ENCODE results near the gene DUSP12.

Gene DUSP12

GRCh38 chr1:161709373-161709772, 40.2 kb upstream of the DUSP12 start:
- Histone ChIP-seq H3K27ac (no peak overlapping the region), H3K4me3 (no peak overlapping the region)
- TF ChIP-seq CTCF (IDR thresholded peaks at IDR 0.05), result no peak
- DNase-seq (ENCODE audit: low spot score), result no peak

GRCh38 chr1:161710560-161710959, 39.0 kb upstream of the DUSP12 start:
- Histone ChIP-seq H3K27ac (no peak overlapping the region), H3K4me3 (no peak overlapping the region)
- no peak for TF ChIP-seq CTCF (IDR thresholded peaks at IDR 0.05)
- DNase-seq (ENCODE audit: low spot score), result no peak

- no peak for DNase-seq (ENCODE audit: low spot score)
- no peak overlapping the region for H3K4me3 ChIP-seq
- no peak for TF ChIP-seq CTCF (IDR thresholded peaks at IDR 0.05)
- no peak overlapping the region for H3K27ac ChIP-seq
Observed at GRCh38 chr1:161718559-161719324, 30.8 kb upstream of the DUSP12 start.

- no peak for DNase-seq (ENCODE audit: low spot score)
- no peak for TF ChIP-seq CTCF (IDR thresholded peaks at IDR 0.05)
Observed at GRCh38 chr1:161719325-161719611, 30.3 kb upstream of the DUSP12 start.

GRCh38 chr1:161720422-161720821, 29.2 kb upstream of the DUSP12 start:
- Histone ChIP-seq H3K27ac (no peak overlapping the region), H3K4me3 (no peak overlapping the region)
- TF ChIP-seq CTCF (IDR thresholded peaks at IDR 0.05), result no peak
- no peak for DNase-seq (ENCODE audit: low spot score)

More at GRCh38 chr1:161719325-161719611, 30.3 kb upstream of the DUSP12 start:
- no peak overlapping the region for H3K4me3 ChIP-seq
- H3K27ac ChIP-seq, result no peak overlapping the region

- H3K27ac ChIP-seq, result no peak within 1 kb of the TSS
- no peak for TF ChIP-seq CTCF (IDR thresholded peaks at IDR 0.05)
- H3K4me3 ChIP-seq, result no peak within 1 kb of the TSS
- no peak for DNase-seq (ENCODE audit: low spot score)
Observed at GRCh38 chr1:161720956-161721737, 28.4 kb upstream of the DUSP12 start, which contains the start of gene FCRLB. Gene FCRLB, plus strand, starts transcription at chr1:161721544. Its CDS starts 1,129 bp downstream, at chr1:161722673.

Data from coronary artery (tissue), 2 donors.